Hepatocyte (in vitro differentiated cells): ENCODE measurements around the gene DACH2. TPM values are rescaled to one million over a fixed set of nuclear protein-coding genes. Genes with fewer than 3 reads are reported as not detected.

Source experiments
- DNase-seq: peaks from one replicate; pipeline ENCODE4 v3.0.0-alpha.2; 2016; ENCODE audit warnings: low spot score
- H2AFZ ChIP-seq: fragments of 200-600 bp; sonication (generic); 2 replicates; pipeline ENCODE4 v1.6.0; 2016; ENCODE audit warnings: antibody characterized with exemption, mild to moderate bottlenecking
- H3K27ac ChIP-seq: fragments of 200-600 bp; sonication (generic); 2 replicates; pipeline ENCODE4 v1.5.1; 2016; ENCODE audit warnings: mild to moderate bottlenecking
- H3K27me3 ChIP-seq: fragments of 200-600 bp; sonication (generic); 2 replicates; pipeline ENCODE4 v1.6.1; 2016
- H3K36me3 ChIP-seq: fragments of 200-600 bp; sonication (generic); replicated peaks from 2 replicates; pipeline ENCODE4 v1.5.1; 2016; ENCODE audit warnings: low read depth; ENCODE audit not compliant: insufficient read depth
- H3K4me1 ChIP-seq: fragments of 200-600 bp; sonication (generic); 2 replicates; pipeline ENCODE4 v1.5.1; 2016; ENCODE audit warnings: mild to moderate bottlenecking, moderate library complexity; ENCODE audit not compliant: insufficient read depth
- H3K4me2 ChIP-seq: fragments of 200-600 bp; sonication (generic); 2 replicates; pipeline ENCODE4 v1.6.0; 2016
- H3K4me3 ChIP-seq: fragments of 200-600 bp; sonication (generic); 2 replicates; pipeline ENCODE4 v1.5.1; 2016; ENCODE audit warnings: mild to moderate bottlenecking
- H3K79me2 ChIP-seq: fragments of 200-600 bp; sonication (generic); 2 replicates; pipeline ENCODE4 v1.6.0; 2017; ENCODE audit warnings: mild to moderate bottlenecking
- H3K9me2 ChIP-seq: fragments of 200-600 bp; sonication (generic); replicated peaks from 2 replicates; pipeline ENCODE4 v1.6.0; 2017; ENCODE audit warnings: mild to moderate bottlenecking; ENCODE audit not compliant: insufficient read depth
- H3K9me3 ChIP-seq: fragments of 200-600 bp; sonication (generic); 2 replicates; pipeline ENCODE4 v1.5.1; 2016; ENCODE audit warnings: low read depth, mild to moderate bottlenecking
- H4K20me1 ChIP-seq: fragments of 200-600 bp; sonication (generic); 2 replicates; pipeline ENCODE4 v1.6.0; 2016; ENCODE audit warnings: mild to moderate bottlenecking; ENCODE audit not compliant: insufficient read depth, poor library complexity, severe bottlenecking
- CTCF ChIP-seq: fragments of 200-600 bp; sonication (generic); IDR thresholded peaks from 2 replicates; pipeline ENCODE4 v1.5.1; 2016; ENCODE audit warnings: antibody characterized with exemption, mild to moderate bottlenecking; ENCODE audit not compliant: poor library complexity
- EZH2 ChIP-seq: fragments of 200-600 bp; sonication (generic); IDR thresholded peaks from 2 replicates; pipeline ENCODE4 v1.6.1; 2016; ENCODE audit warnings: antibody characterized with exemption, mild to moderate bottlenecking, borderline replicate concordance
- EZH2phosphoT487 ChIP-seq: fragments of 200-600 bp; sonication (generic); IDR thresholded peaks from one replicate; pipeline ENCODE4 v1.6.1; 2018; ENCODE audit warnings: antibody characterized with exemption, mild to moderate bottlenecking, low read depth, moderate library complexity; ENCODE audit not compliant: unreplicated experiment, severe bottlenecking
- WGBS: methylation state at CpG from one replicate; pipeline ENCODE4 v1.1.6; 2016; ENCODE audit warnings: low lambda C conversion rate; ENCODE audit errors: missing lambda C conversion rate; 5-methylcytosine and 5-hydroxymethylcytosine counted together
- polyA plus RNA-seq: library from polyadenylated mRNA; unstranded; fragments of >200 nt; fragmentation: Nextera tagmentation; extraction: Ambion mirVana; gene quantifications from 2 replicates; pipeline ENCODE4 v1.2.1, GENCODE V29; 2016
- total RNA-seq: library from RNA; depleted of rRNA; stranded (reverse); fragments of >200 nt; gene quantifications from 2 replicates; pipeline ENCODE4 v1.2.3, GENCODE V29; 2014

DACH2 gene
- total and polyA plus RNA-seq, 2 experiments from 2014 or later = 0.67 to 0.87 TPM

GRCh38 chrX:86383681-86384540 is 235.7 kb downstream of the DACH2 start:
- H3K4me3 ChIP-seq = no peak overlapping the region

GRCh38 chrX:86407371-86407770 is 259.1 kb downstream of the DACH2 start:
- Histone ChIP-seq H3K27me3 (no peaks in the 10 kb centered on the region), H3K9me2 (no peaks in the 10 kb centered on the region), H3K9me3 (no peaks in the 10 kb centered on the region), H3K4me1 (no peaks in the 10 kb centered on the region), H3K79me2 (no peaks in the 10 kb centered on the region), H3K4me2 (no peak overlapping the region), H3K4me3 (no peak overlapping the region), H2AFZ (no peak overlapping the region), H3K27ac (no peak overlapping the region), H4K20me1 (no peaks in the 10 kb centered on the region), H3K36me3 (no peaks in the 10 kb centered on the region)
- DNase-seq = no peak
- TF ChIP-seq EZH2phosphoT487 = no peak
- WGBS = 56% methylated on average over 4 of the region's 4 CpGs

More at GRCh38 chrX:86383681-86384540, 235.7 kb downstream of the DACH2 start:
- H3K27ac ChIP-seq = no peak overlapping the region
- H3K4me2 ChIP-seq = no peak overlapping the region
- no peaks in the 10 kb centered on the region for H3K4me1 ChIP-seq
- no peak for DNase-seq
- no peak for TF ChIP-seq EZH2
- TF ChIP-seq CTCF = no peak
- TF ChIP-seq EZH2phosphoT487 = no peak
- no peaks in the 10 kb centered on the region for H3K27me3 ChIP-seq
- H3K9me3 ChIP-seq = no peaks in the 10 kb centered on the region
- no peaks in the 10 kb centered on the region for H3K36me3 ChIP-seq
- no peaks in the 10 kb centered on the region for H3K79me2 ChIP-seq
- 45% methylated on average over 3 of the region's 3 CpGs for WGBS
- H3K9me2 ChIP-seq = no peaks in the 10 kb centered on the region
- no peak overlapping the region for H2AFZ ChIP-seq
- no peaks in the 10 kb centered on the region for H4K20me1 ChIP-seq

- no peak for TF ChIP-seq EZH2phosphoT487
- no peak for TF ChIP-seq CTCF
- TF ChIP-seq EZH2 = no peak
- Histone ChIP-seq H3K27me3 (no peaks in the 10 kb centered on the region), H4K20me1 (no peaks in the 10 kb centered on the region), H3K9me2 (no peaks in the 10 kb centered on the region), H3K4me1 (no peaks in the 10 kb centered on the region), H3K27ac (no peak overlapping the region), H3K79me2 (no peaks in the 10 kb centered on the region), H2AFZ (no peak overlapping the region), H3K4me3 (no peak overlapping the region), H3K9me3 (no peaks in the 10 kb centered on the region), H3K36me3 (no peaks in the 10 kb centered on the region), H3K4me2 (no peak overlapping the region)
- no peak for DNase-seq
- WGBS = 93% methylated on average over 1 of the region's 1 CpG
Observed at GRCh38 chrX:86421771-86422170, 273.5 kb downstream of the DACH2 start.

GRCh38 chrX:86436116-86436515 is 287.9 kb downstream of the DACH2 start:
- no peak for DNase-seq
- Histone ChIP-seq H3K9me2 (no peaks in the 10 kb centered on the region), H3K4me3 (no peak overlapping the region), H3K79me2 (no peaks in the 10 kb centered on the region), H3K9me3 (no peaks in the 10 kb centered on the region), H3K4me2 (no peak overlapping the region), H3K27ac (no peak overlapping the region), H3K36me3 (no peaks in the 10 kb centered on the region), H3K4me1 (no peaks in the 10 kb centered on the region), H3K27me3 (no peaks in the 10 kb centered on the region), H2AFZ (no peak overlapping the region), H4K20me1 (no peaks in the 10 kb centered on the region)
- TF ChIP-seq EZH2 (no peak), CTCF (no peak), EZH2phosphoT487 (no peak)
